ENCODE results near the gene KRTCAP2. TPM values are rescaled to one million over a fixed set of nuclear protein-coding genes. Genes with fewer than 3 reads are reported as not detected.

Gene KRTCAP2
- total RNA-seq, 1 donor from 2014 or later, result 108 TPM

GRCh38 chr1:155173478-155174323 lies 597 bp upstream of the KRTCAP2 start, which contains the start of gene TRIM46:
Gene TRIM46, plus strand, starts transcription at chr1:155173849. Its CDS starts 118 bp downstream, at chr1:155173967.
- peaks cover 15% of the 10 kb centered on the region for H3K9me3 Mint-ChIP-seq (ENCODE audit: unreplicated experiment)
- peaks cover 13% of the 10 kb centered on the region for H3K4me1 Mint-ChIP-seq (ENCODE audit: low read depth, unreplicated experiment)

DNA sequence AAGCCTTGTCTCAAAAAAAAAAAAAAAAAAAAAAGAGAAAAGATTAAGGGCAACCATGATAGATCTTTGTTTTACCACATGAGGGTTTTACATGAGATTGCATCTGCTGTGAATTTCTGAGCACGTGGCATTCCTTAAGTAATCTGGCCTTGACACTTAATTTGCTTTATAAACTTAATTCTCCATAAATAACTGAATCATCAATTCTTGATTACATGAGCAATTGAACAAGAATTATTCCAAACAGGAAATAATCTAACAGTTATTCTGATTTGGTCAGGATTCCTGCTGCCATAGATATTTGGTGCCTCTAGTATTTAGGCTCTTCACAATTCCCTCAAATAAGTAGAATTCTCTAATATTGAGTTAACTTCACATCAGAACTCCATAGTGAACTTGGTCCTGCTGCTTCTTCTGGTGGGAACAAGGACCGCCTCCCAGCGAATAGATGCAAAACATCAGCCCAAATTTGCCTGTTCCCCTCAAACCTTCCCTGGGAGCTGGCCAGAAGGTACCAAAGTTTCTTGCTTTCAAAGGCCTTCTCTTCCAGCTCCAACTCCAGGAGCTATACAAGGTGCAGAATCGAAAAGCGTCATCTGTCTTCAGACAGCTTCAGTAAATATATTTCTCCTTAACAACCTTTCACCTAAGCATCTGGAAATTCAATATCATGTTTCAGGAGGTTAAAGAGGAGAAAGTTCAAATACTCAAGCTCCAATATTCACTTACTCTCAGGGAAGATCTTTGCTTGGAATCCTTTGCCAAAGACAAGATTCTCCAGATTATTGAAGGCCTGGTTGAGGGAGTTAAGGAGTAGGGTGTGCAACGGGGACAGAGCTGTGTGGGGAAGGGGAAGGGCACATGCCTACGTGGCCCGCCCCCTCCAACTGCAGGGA lies 1.0 kb downstream of the KRTCAP2 start:
- TF ChIP-seq CTCF (IDR thresholded peaks at IDR 0.05; ENCODE audit: partially characterized antibody, unreplicated experiment), result no peak
- Mint-ChIP-seq H3K27me3 (ENCODE audit: unreplicated experiment) (peaks cover 22% of the 10 kb centered on the region), H3K9me3 (ENCODE audit: unreplicated experiment) (peaks cover 15% of the 10 kb centered on the region), H3K27ac (ENCODE audit: unreplicated experiment) (peak overlapping the region; percentile 94), H3K36me3 (ENCODE audit: unreplicated experiment) (peaks cover 5% of the 10 kb centered on the region), H3K4me1 (ENCODE audit: low read depth, unreplicated experiment) (peaks cover 14% of the 10 kb centered on the region), H3K4me3 (ENCODE audit: unreplicated experiment) (peak overlapping the region; percentile 93)
- no peak for DNase-seq

More at GRCh38 chr1:155173478-155174323, 597 bp upstream of the KRTCAP2 start, which contains the start of gene TRIM46:
- peak; percentile 73 for DNase-seq
- peak within 1 kb of the TSS; percentile 94 for H3K27ac Mint-ChIP-seq (ENCODE audit: unreplicated experiment)
- H3K4me3 Mint-ChIP-seq (ENCODE audit: unreplicated experiment), result peak within 1 kb of the TSS; percentile 93
- H3K27me3 Mint-ChIP-seq (ENCODE audit: unreplicated experiment), result peaks cover 17% of the 10 kb centered on the region
- peak; percentile 63 for TF ChIP-seq CTCF (IDR thresholded peaks at IDR 0.05; ENCODE audit: partially characterized antibody, unreplicated experiment)
- peaks cover 5% of the 10 kb centered on the region for H3K36me3 Mint-ChIP-seq (ENCODE audit: unreplicated experiment)

- Mint-ChIP-seq H3K27me3 (ENCODE audit: unreplicated experiment) (peaks cover 20% of the 10 kb centered on the region), H3K4me3 (ENCODE audit: unreplicated experiment) (no peak overlapping the region), H3K9me3 (ENCODE audit: unreplicated experiment) (peaks cover 14% of the 10 kb centered on the region), H3K4me1 (ENCODE audit: low read depth, unreplicated experiment) (peaks cover 15% of the 10 kb centered on the region), H3K27ac (ENCODE audit: unreplicated experiment) (no peak overlapping the region), H3K36me3 (ENCODE audit: unreplicated experiment) (no peaks in the 10 kb centered on the region)
- DNase-seq, result peak; percentile 1
- no peak for TF ChIP-seq CTCF (IDR thresholded peaks at IDR 0.05; ENCODE audit: partially characterized antibody, unreplicated experiment)
Measured at GRCh38 chr1:155170806-155171205, 2.3 kb downstream of the KRTCAP2 start.

DNA sequence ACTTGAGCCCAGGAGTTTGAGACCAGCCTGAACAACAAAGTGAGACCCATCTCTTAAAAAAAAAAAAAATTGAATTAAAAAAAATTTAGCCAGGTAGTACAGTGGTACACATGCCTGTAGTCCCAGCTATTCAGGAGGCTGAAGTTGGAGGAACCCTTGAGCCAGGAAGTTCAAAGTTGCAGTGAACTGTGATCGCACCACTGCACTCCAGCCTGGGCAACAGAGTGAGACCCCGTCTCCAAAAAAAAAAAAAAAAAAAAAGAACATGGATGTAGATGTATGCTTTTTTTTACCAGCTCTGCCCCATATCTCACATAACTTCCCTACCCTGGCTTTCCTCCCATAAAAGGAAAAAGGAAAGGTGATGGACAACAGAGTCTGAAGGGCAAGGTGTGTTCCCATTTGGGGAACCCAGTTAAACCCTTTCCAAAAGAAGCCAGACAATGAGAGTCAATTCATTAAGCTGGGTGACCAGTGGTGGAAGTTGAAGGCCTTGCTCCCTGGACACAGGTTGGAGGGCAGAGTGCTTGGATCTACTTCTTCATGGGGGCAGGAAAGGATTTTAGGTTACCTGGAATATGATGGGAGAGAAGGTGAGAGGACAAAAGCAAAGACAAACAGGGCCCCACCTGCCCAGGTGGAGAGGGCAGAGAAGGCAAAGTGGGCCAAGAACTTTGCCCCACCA lies 2.9 kb downstream of the KRTCAP2 start:
- TF ChIP-seq CTCF (IDR thresholded peaks at IDR 0.05; ENCODE audit: partially characterized antibody, unreplicated experiment), result no peak
- Mint-ChIP-seq H3K9me3 (ENCODE audit: unreplicated experiment) (peaks cover 14% of the 10 kb centered on the region), H3K27me3 (ENCODE audit: unreplicated experiment) (peaks cover 19% of the 10 kb centered on the region), H3K4me1 (ENCODE audit: low read depth, unreplicated experiment) (peaks cover 17% of the 10 kb centered on the region), H3K36me3 (ENCODE audit: unreplicated experiment) (no peaks in the 10 kb centered on the region), H3K4me3 (ENCODE audit: unreplicated experiment) (no peak overlapping the region), H3K27ac (ENCODE audit: unreplicated experiment) (no peak overlapping the region)
- no peak for DNase-seq

All from glutamatergic neuron (in vitro differentiated cells).